Right hindlimb (tissue), 1 donor: ENCODE data around the gene TMEM44.
"Not testable (repeated sequence)": the region's sequence is repeated elsewhere in the genome, so short reads cannot be mapped to it uniquely, and the experiment has no call there.

Source experiments
- DNase-seq: peaks from one replicate; pipeline ENCODE4 v3.0.0-alpha.2; 2018

The TMEM44 gene

GRCh38 chr3:194608981-194609380 is 24.2 kb downstream of the TMEM44 start:
- peak; percentile 45 for DNase-seq

GRCh38 chr3:194607592-194608389 is 25.4 kb downstream of the TMEM44 start:
- DNase-seq, result no peak

- no peak for DNase-seq
Measured at GRCh38 chr3:194606941-194607340, 26.3 kb downstream of the TMEM44 start.

- no peak for DNase-seq
Measured at GRCh38 chr3:194606163-194606562, 27.1 kb downstream of the TMEM44 start.

- not testable (repeated sequence) for DNase-seq
Measured at GRCh38 chr3:194605314-194605713, 27.9 kb downstream of the TMEM44 start.

- DNase-seq, result no peak
Measured at GRCh38 chr3:194604837-194605236, 28.4 kb downstream of the TMEM44 start.

GRCh38 chr3:194604126-194604525 is 29.1 kb downstream of the TMEM44 start:
- DNase-seq, result no peak

GRCh38 chr3:194602669-194603171 is 30.5 kb downstream of the TMEM44 start:
- no peak for DNase-seq

GRCh38 chr3:194598771-194599557 is 34.3 kb downstream of the TMEM44 start:
- no peak for DNase-seq

GRCh38 chr3:194596906-194597305 is 36.3 kb downstream of the TMEM44 start:
- DNase-seq, result no peak

- DNase-seq, result no peak
Measured at GRCh38 chr3:194592798-194593752, 40.1 kb downstream of the TMEM44 start.

- DNase-seq, result no peak
Measured at GRCh38 chr3:194588741-194589140, 44.5 kb downstream of the TMEM44 start.

- no peak for DNase-seq
Measured at GRCh38 chr3:194588236-194588635, 45.0 kb downstream of the TMEM44 start.

GRCh38 chr3:194587438-194587931 is 45.7 kb downstream of the TMEM44 start:
- DNase-seq, result no peak

GRCh38 chr3:194586836-194587235 is 46.4 kb downstream of the TMEM44 start:
- no peak for DNase-seq

GRCh38 chr3:194585880-194586281 is 47.3 kb downstream of the TMEM44 start:
- DNase-seq, result no peak

GRCh38 chr3:194584866-194585265 is 48.4 kb downstream of the TMEM44 start:
- DNase-seq, result no peak

GRCh38 chr3:194584320-194584776 is 48.9 kb downstream of the TMEM44 start:
- DNase-seq, result no peak

GRCh38 chr3:194582196-194582905 is 50.9 kb downstream of the TMEM44 start:
- no peak for DNase-seq

- DNase-seq, result no peak
Measured at GRCh38 chr3:194579091-194579606, 54.1 kb downstream of the TMEM44 start.
